Neuronal stem cell (in vitro differentiated cells): ENCODE data around the gene C19orf53.

Experiments used
- DNase-seq: peaks from one replicate; pipeline ENCODE4 v3.0.0-alpha.2; 2013; ENCODE audit warnings: low spot score
- H2AFZ ChIP-seq: one replicate; pipeline ENCODE4 v1.6.1; 2013; ENCODE audit warnings: mild to moderate bottlenecking, low read length, inconsistent platforms
- H2AK5ac ChIP-seq: 2 replicates; pipeline ENCODE4 v1.6.1; 2013; ENCODE audit warnings: low read depth, mild to moderate bottlenecking, inconsistent platforms, low read length, moderate library complexity, mixed read lengths
- H2BK120ac ChIP-seq: 2 replicates; pipeline ENCODE4 v1.6.1; 2013; ENCODE audit warnings: low read depth, mild to moderate bottlenecking, inconsistent platforms, low read length, moderate library complexity, mixed read lengths
- H2BK12ac ChIP-seq: one replicate; pipeline ENCODE4 v1.6.1; 2013; ENCODE audit warnings: low read length, inconsistent platforms
- H2BK15ac ChIP-seq: 2 replicates; pipeline ENCODE4 v1.6.1; 2013; ENCODE audit warnings: mild to moderate bottlenecking, low read length, inconsistent platforms, mixed read lengths
- H2BK5ac ChIP-seq: one replicate; pipeline ENCODE4 v1.6.1; 2013; ENCODE audit warnings: inconsistent platforms, mild to moderate bottlenecking, low read length, moderate library complexity
- H3K14ac ChIP-seq: one replicate; pipeline ENCODE4 v1.6.1; 2013; ENCODE audit warnings: low read length, inconsistent platforms
- H3K18ac ChIP-seq: 2 replicates; pipeline ENCODE4 v1.6.1; 2013; ENCODE audit warnings: low read length, inconsistent platforms
- H3K23ac ChIP-seq: 2 replicates; pipeline ENCODE4 v1.6.1; 2013; ENCODE audit warnings: low read depth, mild to moderate bottlenecking, mixed read lengths, low read length, inconsistent platforms; ENCODE audit not compliant: poor library complexity
- H3K27ac ChIP-seq: replicated peaks from 3 replicates; pipeline ENCODE4 v1.5.1; 2013; ENCODE audit warnings: low read length, inconsistent platforms
- H3K27me3 ChIP-seq, 3 experiments: 2 replicates each; pipeline ENCODE4 v1.6.1; 2013; ENCODE audit warnings: low read length in 3 of 3, mild to moderate bottlenecking in 2 of 3, inconsistent platforms in 1 of 3, low read depth in 1 of 3, mixed read lengths in 1 of 3, moderate library complexity in 1 of 3; ENCODE audit not compliant: control insufficient read depth in 3 of 3, insufficient read depth in 3 of 3
- H3K36me3 ChIP-seq, 2 donors: replicated peaks in 1 of 2; 2 replicates each; pipeline ENCODE4 v1.6.1; 2013; ENCODE audit warnings: low read length in 2 of 2; ENCODE audit not compliant: control insufficient read depth in 2 of 2, insufficient read depth in 2 of 2
- H3K4ac ChIP-seq: 2 replicates; pipeline ENCODE4 v1.6.1; 2013; ENCODE audit warnings: inconsistent platforms, mild to moderate bottlenecking, low read length, moderate library complexity
- H3K4me1 ChIP-seq, 2 donors: 1 replicate in 1 of 2; 2 replicates in 1 of 2; pipeline ENCODE4 v1.6.1; 2013; ENCODE audit warnings: low read length in 2 of 2, low read depth in 1 of 2; ENCODE audit not compliant: control insufficient read depth in 2 of 2, insufficient read depth in 1 of 2
- H3K4me2 ChIP-seq: one replicate; pipeline ENCODE4 v1.6.1; 2013; ENCODE audit warnings: mild to moderate bottlenecking, low read length, inconsistent platforms; ENCODE audit not compliant: insufficient read depth, poor library complexity, severe bottlenecking
- H3K4me3 ChIP-seq, 2 donors: 2 replicates each; pipeline ENCODE4 v1.5.1; 2013; ENCODE audit warnings: low read length in 2 of 2, mild to moderate bottlenecking in 2 of 2, inconsistent platforms in 1 of 2, moderate library complexity in 1 of 2
- H3K79me1 ChIP-seq: one replicate; pipeline ENCODE4 v1.6.1; 2013; ENCODE audit warnings: low read depth, mild to moderate bottlenecking, inconsistent platforms, low read length, moderate library complexity
- H3K9ac ChIP-seq: one replicate; pipeline ENCODE4 v1.6.1; 2013; ENCODE audit warnings: mild to moderate bottlenecking, low read depth, low read length, inconsistent platforms; ENCODE audit not compliant: poor library complexity
- H3K9me3 ChIP-seq, 2 donors: replicated peaks in 1 of 2; 2 replicates each; pipeline versions ENCODE3 to v1.6.1; 2013; ENCODE audit warnings: low read length in 2 of 2, mild to moderate bottlenecking in 2 of 2, inconsistent platforms in 1 of 2, low read depth in 1 of 2, mixed read lengths in 1 of 2, moderate library complexity in 1 of 2; ENCODE audit not compliant: control insufficient read depth in 2 of 2, insufficient read depth in 1 of 2
- H4K8ac ChIP-seq: one replicate; pipeline ENCODE4 v1.6.1; 2013; ENCODE audit warnings: low read depth, mild to moderate bottlenecking, inconsistent platforms, low read length, moderate library complexity
- H4K91ac ChIP-seq: one replicate; pipeline ENCODE4 v1.6.1; 2013; ENCODE audit warnings: low read length, low read depth, mild to moderate bottlenecking, inconsistent platforms; ENCODE audit not compliant: poor library complexity
- WGBS, 2 donors: extraction: QIAGEN DNeasy Blood & Tissue Kit; methylation state at CpG; one replicate each; pipeline ENCODE4 v1.1.7; 2013; ENCODE audit warnings: missing lambda C conversion rate in 2 of 2, mixed read lengths in 1 of 2; ENCODE audit not compliant: insufficient read length in 2 of 2, insufficient replicate concordance in 1 of 2; ENCODE audit errors: extremely low coverage in 2 of 2; 5-methylcytosine and 5-hydroxymethylcytosine counted together

Gene C19orf53

GRCh38 chr19:13741893-13742292 lies 32.4 kb upstream of the C19orf53 start:
- no peak overlapping the region for H4K8ac ChIP-seq
- H3K9me3 ChIP-seq: peaks cover 0 to 3% of the 10 kb centered on the region in 2 donors
- H2BK5ac ChIP-seq: no peak overlapping the region
- H3K23ac ChIP-seq: no peak overlapping the region
- peaks cover 0 to 38% of the 10 kb centered on the region in 2 donors for H3K36me3 ChIP-seq
- no peak overlapping the region for H2BK120ac ChIP-seq
- no peak overlapping the region for H2AK5ac ChIP-seq
- H3K9ac ChIP-seq: no peak overlapping the region
- no peak overlapping the region for H4K91ac ChIP-seq
- no peaks in the 10 kb centered on the region for H3K79me1 ChIP-seq
- H3K14ac ChIP-seq: no peak overlapping the region
- H3K18ac ChIP-seq: no peak overlapping the region
- H3K27me3 ChIP-seq: no peaks in the 10 kb centered on the region
- no peaks in the 10 kb centered on the region for H3K4me1 ChIP-seq
- H3K4me2 ChIP-seq: no peak overlapping the region
- WGBS, 2 donors: no CpG with 5 or more reads among the region's 2 CpGs
- no peak overlapping the region for H2BK15ac ChIP-seq
- no peak for DNase-seq
- H3K4me3 ChIP-seq: no peak overlapping the region
- no peak overlapping the region for H3K27ac ChIP-seq
- no peak overlapping the region for H2BK12ac ChIP-seq
- no peak overlapping the region for H2AFZ ChIP-seq
- H3K4ac ChIP-seq: no peak overlapping the region

GRCh38 chr19:13742756-13743155 lies 31.5 kb upstream of the C19orf53 start:
- Histone ChIP-seq H2BK120ac (no peak overlapping the region), H2BK12ac (no peak overlapping the region), H3K4ac (no peak overlapping the region), H3K23ac (no peak overlapping the region), H4K91ac (no peak overlapping the region), H3K4me2 (no peak overlapping the region), H3K27ac (no peak overlapping the region), H3K9me3 (peaks cover 0 to 8% of the 10 kb centered on the region in 2 donors), H3K14ac (no peak overlapping the region), H4K8ac (no peak overlapping the region), H3K27me3 (no peaks in the 10 kb centered on the region), H3K4me1 (no peaks in the 10 kb centered on the region), H3K9ac (no peak overlapping the region), H3K79me1 (no peaks in the 10 kb centered on the region), H3K4me3 (no peak overlapping the region), H2BK15ac (no peak overlapping the region), H3K18ac (no peak overlapping the region), H2AK5ac (no peak overlapping the region), H2AFZ (no peak overlapping the region), H3K36me3 (peaks cover 0 to 31% of the 10 kb centered on the region in 2 donors), H2BK5ac (no peak overlapping the region)
- no peak for DNase-seq
- WGBS, 2 donors: no CpG with 5 or more reads among the region's 1 CpG

DNA sequence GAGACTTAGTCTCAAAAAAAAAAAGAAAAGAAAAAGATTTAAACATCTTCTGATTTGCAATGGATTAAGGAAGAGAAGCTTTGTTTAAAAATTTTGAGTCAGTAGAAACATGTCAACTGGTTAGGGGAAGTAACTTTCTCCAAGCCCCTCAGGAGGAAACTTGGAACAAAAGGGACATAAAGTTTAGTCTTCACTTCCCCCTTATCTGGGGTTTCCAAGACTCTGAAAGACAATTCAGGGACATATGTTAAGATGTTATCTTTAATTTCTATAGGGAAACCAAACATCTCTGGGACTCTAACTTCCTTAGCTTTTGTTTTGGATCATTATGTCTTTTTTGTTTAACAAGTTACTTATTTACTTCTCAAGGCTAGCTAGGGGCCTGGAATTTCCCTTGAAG lies 30.1 kb upstream of the C19orf53 start:
- Histone ChIP-seq H3K14ac (no peak overlapping the region), H3K36me3 (peaks cover 0 to 23% of the 10 kb centered on the region in 2 donors), H2BK5ac (no peak overlapping the region), H2BK12ac (no peak overlapping the region), H3K4me1 (peaks cover 5% of the 10 kb centered on the region in 2 donors), H2AFZ (no peak overlapping the region), H2BK120ac (no peak overlapping the region), H4K8ac (no peak overlapping the region), H3K9ac (no peak overlapping the region), H4K91ac (no peak overlapping the region), H3K27ac (no peak overlapping the region), H2BK15ac (no peak overlapping the region), H3K4me3 (no peak overlapping the region), H3K9me3 (peaks cover 0 to 8% of the 10 kb centered on the region in 2 donors), H3K18ac (no peak overlapping the region), H3K23ac (no peak overlapping the region), H3K79me1 (no peaks in the 10 kb centered on the region), H3K4me2 (no peak overlapping the region), H2AK5ac (no peak overlapping the region), H3K27me3 (no peaks in the 10 kb centered on the region), H3K4ac (no peak overlapping the region)
- DNase-seq: no peak

GRCh38 chr19:13747098-13747453 lies 27.2 kb upstream of the C19orf53 start:
- WGBS, 2 donors: no CpG with 5 or more reads among the region's 8 CpGs
- Histone ChIP-seq H3K4me2 (no peak overlapping the region), H3K9ac (no peak overlapping the region), H2BK5ac (no peak overlapping the region), H3K27ac (no peak overlapping the region), H2AFZ (peak overlapping the region; percentile 89), H3K4me3 (peak overlapping the region; percentile 66 to 73), H3K79me1 (peaks cover 1% of the 10 kb centered on the region), H4K8ac (no peak overlapping the region), H3K9me3 (peaks cover 0 to 6% of the 10 kb centered on the region in 2 donors), H3K23ac (no peak overlapping the region), H3K27me3 (no peaks in the 10 kb centered on the region), H2BK15ac (no peak overlapping the region), H3K36me3 (peaks cover 3 to 23% of the 10 kb centered on the region in 2 donors), H4K91ac (no peak overlapping the region), H3K4me1 (peaks cover 5% of the 10 kb centered on the region in 2 donors), H3K4ac (no peak overlapping the region), H2BK120ac (no peak overlapping the region), H3K18ac (no peak overlapping the region), H3K14ac (no peak overlapping the region), H2AK5ac (no peak overlapping the region), H2BK12ac (no peak overlapping the region)
- DNase-seq: no peak
